NCI-H82 treated with DMSO at 0.1 percent for 48 hours (cell line): ENCODE results near the gene KCTD1.

Source experiments
- DNase-seq: peaks from one replicate; lab custom pipeline; 2025; ENCODE audit not compliant: unreplicated experiment; lab: John Stamatoyannopoulos, UW

Gene KCTD1

GRCh38 chr18:26434887-26435286 is 113.5 kb downstream of the KCTD1 start:
- DNase-seq = no peak

DNA sequence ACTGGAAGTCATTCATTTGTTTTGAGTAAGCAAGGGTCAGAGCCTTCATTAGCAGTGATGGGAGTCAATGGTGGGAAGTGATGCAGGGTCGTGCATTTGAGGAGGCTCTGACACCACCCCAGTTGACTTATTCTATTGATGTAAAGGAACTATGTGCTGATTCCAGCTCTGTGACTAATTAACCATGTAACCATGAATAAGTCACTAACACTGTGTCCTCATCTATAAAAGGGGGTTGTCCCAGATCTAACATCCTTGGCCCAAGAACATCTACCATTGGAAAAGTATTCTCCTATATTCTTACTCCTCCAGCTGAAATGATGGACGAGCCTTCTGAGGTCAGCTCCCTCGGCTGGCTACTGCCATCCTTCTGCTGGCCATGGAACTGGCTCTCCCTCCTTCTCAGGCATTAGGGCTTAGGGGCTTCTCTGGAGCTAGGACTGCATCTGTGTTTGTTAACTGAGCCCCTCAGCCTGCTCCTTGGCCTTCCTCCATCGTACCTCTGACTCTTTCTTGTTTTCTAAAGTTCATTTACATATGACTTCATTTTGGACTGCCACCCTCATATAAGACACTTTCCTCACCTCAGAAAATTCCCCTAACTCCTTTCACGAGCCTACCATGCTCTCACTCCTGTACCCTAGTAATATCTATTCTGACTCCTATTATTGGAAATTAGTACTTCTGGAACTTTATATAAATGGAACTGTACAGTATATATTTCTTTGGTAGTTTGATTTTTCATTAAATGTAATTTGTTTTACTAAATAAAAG is 115.5 kb downstream of the KCTD1 start:
- no peak for DNase-seq

- no peak for DNase-seq
Observed at GRCh38 chr18:26429535-26430226, 118.7 kb downstream of the KCTD1 start.

GRCh38 chr18:26425148-26425531 is 123.2 kb downstream of the KCTD1 start:
- no peak for DNase-seq

DNA sequence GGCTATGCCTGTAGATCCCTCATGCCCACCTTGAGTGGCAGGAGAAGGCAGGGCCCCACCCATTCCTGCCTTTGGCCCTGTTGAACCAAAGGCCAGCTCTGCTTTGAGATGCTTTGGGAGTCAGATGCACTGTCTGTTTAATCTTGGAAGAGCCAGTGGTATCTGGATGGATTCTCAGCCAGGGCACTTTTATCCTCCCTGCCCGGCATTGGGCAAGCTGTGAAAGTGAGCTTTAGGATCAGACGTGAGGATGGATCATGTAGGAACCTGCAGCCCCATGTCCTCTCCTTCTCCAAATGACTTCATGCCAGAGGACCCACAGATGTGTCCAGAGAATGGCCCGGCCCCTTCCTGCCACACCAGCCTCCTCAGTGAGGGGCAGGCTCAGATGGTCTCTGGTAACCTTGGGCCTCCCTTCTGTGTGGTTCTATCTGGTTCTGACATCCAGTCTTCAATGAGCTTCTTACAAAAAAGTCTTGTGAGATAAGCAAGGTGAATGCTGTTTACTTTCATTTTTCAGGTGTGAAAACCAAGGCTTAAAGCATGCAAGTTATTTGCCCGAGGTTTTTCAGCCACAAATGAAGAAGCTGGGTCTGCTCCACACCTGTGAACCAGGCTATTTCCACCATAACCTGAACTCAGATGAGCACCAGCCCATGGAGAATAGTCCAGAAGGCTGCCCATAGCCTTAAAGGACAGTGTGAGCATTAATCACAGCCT is 123.8 kb downstream of the KCTD1 start:
- DNase-seq = no peak

DNA sequence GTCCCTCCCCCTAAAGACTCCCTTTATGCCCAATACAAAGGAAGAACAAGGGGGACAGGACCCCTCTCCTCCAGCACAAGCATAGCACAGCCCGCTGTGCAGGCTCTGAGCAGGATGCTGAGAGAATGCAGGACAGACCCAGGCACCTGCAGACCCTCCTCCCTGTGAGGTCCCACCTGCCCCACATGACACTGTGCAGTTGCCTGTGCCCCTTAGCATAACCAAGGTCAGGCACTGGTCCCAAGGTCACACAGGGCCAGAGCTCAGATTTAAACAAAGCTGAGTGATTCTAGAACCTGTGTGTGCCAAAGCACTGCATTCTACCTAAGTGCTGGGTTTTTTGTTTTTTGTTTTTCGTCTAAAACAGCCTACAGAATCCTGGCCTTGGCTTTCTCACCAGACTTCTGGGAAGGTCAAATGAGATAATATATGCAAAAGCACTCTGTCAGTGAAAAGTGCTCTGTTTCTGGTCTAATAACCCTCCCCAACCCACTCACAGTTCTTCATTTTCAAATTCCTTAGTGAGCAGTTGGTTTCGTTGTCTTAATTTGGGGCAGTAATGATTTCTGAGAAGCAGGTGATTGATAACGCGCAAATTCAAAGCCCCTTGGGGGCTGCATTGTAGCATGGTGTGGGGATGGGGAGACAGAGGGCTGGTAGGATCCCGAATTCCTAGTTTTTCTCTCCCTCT is 125.7 kb downstream of the KCTD1 start:
- no peak for DNase-seq

- no peak for DNase-seq
Observed at GRCh38 chr18:26421931-26422330, 126.4 kb downstream of the KCTD1 start.

DNA sequence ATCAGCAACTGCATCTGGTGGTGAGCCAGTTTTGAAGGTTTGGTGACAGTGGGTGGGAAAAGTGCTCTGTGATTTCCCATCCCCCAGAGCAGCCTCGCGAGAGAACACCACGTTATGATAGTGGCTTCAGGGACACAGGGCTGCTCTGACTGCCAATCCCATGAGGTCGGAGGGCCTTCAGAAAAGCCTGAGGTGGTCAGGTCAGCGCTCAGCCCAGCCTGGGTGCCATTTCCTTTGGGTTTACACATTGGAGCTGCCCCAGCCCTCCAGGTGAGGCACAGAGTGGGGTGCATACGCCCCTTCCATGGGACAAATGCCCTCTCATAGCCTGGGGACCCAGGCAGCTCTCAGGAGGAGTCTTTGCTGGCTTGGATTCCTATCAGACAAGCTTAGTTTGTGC is 126.8 kb downstream of the KCTD1 start:
- no peak for DNase-seq

GRCh38 chr18:26419746-26420145 is 128.6 kb downstream of the KCTD1 start:
- no peak for DNase-seq

DNA sequence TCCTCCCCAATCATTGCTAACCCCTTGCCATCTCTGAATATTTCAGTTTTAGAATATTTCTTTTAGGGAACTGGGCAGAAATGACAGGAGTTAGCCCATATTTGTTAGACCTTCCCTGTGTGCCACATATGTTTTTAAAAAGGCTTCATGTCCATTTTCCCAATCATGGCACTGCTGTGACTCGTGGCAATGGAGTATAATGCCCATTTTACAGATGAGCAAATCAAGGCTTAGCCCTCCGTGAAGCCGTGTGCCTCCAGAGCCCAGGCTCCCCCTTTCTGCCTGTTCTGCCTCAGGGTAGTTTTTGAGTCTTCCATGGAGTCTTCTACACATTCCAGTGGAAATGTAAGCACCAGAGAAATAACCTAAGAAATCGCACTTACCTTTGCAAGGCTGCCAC is 130.1 kb downstream of the KCTD1 start:
- no peak for DNase-seq

GRCh38 chr18:26417190-26417589 is 131.2 kb downstream of the KCTD1 start:
- no peak for DNase-seq

DNA sequence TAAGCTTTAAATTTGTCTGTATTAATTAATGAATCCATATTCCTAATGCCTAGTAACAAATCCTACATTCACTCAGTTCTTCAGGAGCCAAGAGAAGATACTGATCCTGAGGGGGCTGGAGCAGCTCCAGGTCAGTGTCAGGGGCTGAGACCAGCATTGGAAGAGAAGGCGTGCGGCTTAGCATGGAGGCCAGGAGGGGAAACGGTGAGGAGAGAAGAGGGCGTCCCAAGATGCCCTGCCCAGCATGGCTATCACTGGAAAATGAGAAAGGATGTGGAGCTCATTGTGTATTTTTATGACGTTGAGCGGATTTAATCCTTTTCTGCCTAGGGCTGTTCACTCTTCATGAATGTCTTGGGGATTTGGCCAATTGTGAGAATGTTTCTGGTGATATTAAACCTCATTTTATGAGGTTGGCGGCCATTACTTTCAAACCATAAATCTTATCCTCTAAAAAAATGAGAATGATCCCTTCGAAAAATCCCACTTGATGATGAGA is 131.7 kb downstream of the KCTD1 start:
- no peak for DNase-seq

DNA sequence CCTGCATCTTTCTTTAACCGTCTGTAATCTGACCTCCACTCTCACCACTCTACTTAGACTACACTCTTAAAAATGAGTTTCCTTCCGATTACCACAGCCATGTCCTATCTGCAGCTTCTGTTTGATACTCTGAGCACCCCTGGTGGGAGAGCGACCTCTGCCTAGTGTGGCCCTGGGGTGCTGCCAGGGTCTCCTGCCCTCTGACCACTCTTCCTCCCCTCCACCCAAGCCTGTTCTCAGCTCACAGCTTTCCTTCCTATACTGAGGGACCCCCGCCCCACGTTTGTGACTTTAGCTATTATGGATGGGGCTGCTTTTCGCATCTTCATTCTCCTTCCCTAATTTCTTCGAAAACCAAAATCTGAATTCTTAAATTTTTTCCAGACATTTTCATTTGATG is 132.7 kb downstream of the KCTD1 start:
- DNase-seq = no peak

DNA sequence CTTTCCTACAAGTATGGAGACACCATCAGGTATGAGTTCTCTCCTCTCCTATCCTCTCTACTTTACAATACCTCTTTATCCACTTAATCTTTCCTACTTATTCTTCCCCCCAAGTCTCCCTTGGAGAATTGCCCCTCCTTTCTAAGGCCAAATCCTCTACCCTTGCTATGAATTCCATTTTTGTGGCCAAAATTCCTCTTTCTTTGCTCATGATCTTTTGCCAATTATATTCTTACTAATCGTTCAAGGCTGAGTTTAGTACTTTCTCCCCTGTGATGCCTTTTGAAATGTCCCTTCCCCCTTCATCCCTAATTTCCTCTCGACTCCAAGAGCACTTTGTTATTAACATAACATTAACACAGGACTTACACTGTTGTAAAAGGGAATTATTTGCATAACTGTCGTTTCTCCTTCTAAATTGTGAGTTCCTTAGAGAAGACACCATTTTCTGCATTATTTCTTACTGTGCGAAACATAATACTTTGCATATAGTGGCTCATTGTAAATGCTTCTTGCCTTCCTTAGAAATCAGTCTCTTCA is 133.4 kb downstream of the KCTD1 start:
- no peak for DNase-seq

DNA sequence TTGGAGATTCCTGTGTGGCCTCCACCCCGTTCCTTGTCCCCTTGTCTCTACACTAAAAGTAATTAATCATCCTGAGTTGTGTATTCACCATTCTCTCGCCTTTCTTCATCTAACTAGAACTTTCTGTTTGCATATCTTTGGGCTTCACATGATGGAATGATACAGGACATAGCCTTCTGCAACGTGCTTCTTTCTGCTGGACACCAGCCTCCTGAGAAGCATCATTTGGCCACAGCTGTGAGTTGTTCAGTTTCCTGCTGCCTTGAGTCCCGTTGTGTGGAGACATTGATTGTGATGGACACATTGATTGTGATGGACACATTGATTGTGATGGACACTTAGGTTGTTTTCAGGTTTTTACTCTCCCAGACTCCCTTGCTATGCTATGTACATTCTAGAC is 139.3 kb downstream of the KCTD1 start:
- no peak for DNase-seq

DNA sequence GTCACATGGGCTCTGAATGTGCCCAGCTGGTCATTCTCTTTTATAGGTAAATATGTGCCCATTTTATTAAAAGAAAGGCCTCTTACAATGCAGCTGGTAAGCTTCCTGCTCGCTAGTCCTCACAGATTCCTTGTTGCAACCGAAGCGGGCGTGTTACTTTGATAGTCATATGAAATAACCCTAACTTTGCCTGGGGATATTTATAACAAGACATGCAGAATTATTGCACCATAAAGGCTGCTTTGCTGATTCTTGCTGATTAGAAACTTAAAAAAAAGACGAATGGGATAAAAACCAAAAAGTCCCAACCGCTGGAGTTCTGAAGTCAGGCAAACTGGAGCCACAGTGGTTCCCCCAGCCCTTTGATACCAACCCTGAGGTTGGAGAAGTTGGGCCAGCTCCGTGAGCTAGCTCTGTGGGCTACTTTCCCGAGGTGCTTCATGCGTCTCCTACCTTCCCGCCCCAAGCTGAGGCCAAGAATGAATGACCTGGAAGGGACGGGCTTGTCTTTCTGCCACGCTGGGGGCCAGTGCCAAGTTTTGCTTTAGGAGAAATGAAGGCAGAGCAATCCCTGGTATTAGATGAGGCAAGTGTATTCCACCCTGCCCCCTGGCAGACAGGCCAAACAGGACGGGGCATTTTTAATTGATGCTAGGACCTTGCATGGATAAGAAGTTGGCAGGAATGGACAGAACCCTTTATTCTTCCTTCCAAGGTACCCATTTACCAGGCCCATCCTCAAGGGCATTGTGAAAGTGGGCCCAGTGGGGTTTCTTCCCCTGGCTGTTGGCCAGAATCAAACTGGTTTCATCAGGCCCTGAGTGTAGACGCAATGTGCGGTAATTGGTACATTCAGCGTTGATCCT is 140.4 kb downstream of the KCTD1 start:
- DNase-seq = no peak

DNA sequence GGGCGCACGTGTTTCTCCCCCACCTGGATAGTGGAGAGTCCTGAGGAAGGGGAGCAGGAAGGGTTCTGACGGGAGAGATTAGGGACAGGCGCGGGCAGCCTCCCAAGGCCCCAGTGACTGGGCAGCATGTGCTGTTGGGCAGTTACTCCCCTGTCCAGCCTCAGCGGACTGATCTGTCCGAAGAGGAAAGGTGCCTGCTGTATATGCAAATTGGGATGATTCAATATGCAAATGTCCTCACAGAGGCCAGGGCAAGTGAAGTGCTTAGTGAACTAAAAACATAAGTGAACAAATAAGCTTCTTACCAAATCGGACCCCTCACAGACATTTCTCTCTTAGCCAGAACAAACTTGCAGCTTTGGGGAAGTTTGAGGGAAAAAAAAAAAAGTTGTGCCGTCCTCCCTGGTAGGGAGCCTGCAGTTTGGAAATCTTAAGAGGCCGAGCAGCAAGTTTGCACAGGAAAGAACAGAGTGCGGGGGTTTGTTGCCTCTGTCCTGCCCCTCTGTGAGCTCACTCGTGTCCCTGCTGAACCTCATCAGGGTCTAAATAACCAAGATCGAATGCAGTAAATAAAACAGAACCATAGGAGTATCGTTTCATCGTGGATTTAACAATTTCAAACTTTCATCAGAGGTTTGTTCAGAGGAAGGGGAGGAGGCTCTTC is 141.4 kb downstream of the KCTD1 start:
- DNase-seq = no peak

- DNase-seq = no peak
Observed at GRCh38 chr18:26406324-26406723, 142.0 kb downstream of the KCTD1 start.

DNA sequence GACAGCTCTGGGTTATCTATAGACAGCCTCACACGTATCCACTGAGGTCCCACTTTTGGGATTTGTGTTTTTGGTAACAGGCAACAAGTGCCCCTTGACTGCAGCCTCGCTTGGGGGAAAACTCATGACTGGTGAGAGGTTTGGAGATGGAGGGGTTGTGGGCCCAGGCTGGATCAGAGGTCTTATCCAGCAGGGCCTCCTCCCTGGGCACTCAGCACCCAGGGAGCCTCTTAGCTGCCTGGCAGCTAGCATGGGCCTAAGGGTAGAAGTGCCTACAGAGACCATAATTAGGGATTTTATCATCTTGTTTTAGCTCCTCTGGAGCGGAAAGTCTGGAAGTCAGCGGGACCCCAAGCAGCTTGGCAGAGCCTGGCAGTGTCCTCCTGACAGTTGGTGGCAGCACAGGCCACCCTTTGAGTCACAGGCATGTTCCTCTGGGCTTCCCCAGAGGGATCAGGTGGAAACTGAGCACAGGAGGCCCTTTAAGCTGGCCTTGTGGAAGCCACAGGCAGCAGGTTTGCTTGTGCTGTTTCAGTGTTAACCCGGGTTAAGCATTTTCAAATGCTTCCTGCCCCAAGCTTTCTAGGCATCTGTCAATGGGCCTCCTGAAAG is 143.1 kb downstream of the KCTD1 start:
- peak; percentile 6 for DNase-seq
